Mesenchymal stem cell (in vitro differentiated cells and primary cell): ENCODE results near the gene ADAP1.
"Not testable (repeated sequence)": the region's sequence is repeated elsewhere in the genome, so short reads cannot be mapped to it uniquely, and the experiment has no call there.

Experiments
- DNase-seq: peaks from one replicate; pipeline ENCODE4 v3.0.0-alpha.2; 2013
- H2AFZ ChIP-seq: one replicate; pipeline ENCODE4 v1.6.1; 2013; ENCODE audit warnings: low read depth, mild to moderate bottlenecking, control low read depth, inconsistent platforms, low read length, moderate library complexity
- H2AK5ac ChIP-seq: 2 replicates; pipeline ENCODE4 v1.6.1; 2013; ENCODE audit warnings: low read length, moderate library complexity, mild to moderate bottlenecking, inconsistent platforms; ENCODE audit not compliant: severe bottlenecking
- H2BK120ac ChIP-seq: one replicate; pipeline ENCODE4 v1.6.1; 2013; ENCODE audit warnings: low read depth, mild to moderate bottlenecking, inconsistent platforms, low read length, moderate library complexity
- H2BK12ac ChIP-seq, 2 experiments: one replicate each; pipeline ENCODE4 v1.6.1; 2013; ENCODE audit warnings: inconsistent platforms in 2 of 2, low read length in 2 of 2, mild to moderate bottlenecking in 2 of 2, moderate library complexity in 2 of 2, control low read depth in 1 of 2
- H2BK15ac ChIP-seq: one replicate; pipeline ENCODE4 v1.6.1; 2013; ENCODE audit warnings: mild to moderate bottlenecking, low read depth, inconsistent platforms; ENCODE audit not compliant: poor library complexity, severe bottlenecking
- H2BK5ac ChIP-seq: 2 replicates; pipeline ENCODE4 v1.6.1; 2013; ENCODE audit warnings: low read depth, mild to moderate bottlenecking, low read length, control low read depth, inconsistent platforms; ENCODE audit not compliant: poor library complexity, severe bottlenecking
- H3K14ac ChIP-seq, 2 experiments: one replicate each; pipeline ENCODE4 v1.6.1; 2013; ENCODE audit warnings: inconsistent platforms in 2 of 2, low read length in 2 of 2, control low read depth in 1 of 2, mild to moderate bottlenecking in 1 of 2, moderate library complexity in 1 of 2
- H3K18ac ChIP-seq, 2 experiments: one replicate each; pipeline ENCODE4 v1.6.1; 2013; ENCODE audit warnings: inconsistent platforms in 2 of 2, low read length in 2 of 2, control low read depth in 1 of 2, low read depth in 1 of 2, mild to moderate bottlenecking in 1 of 2
- H3K23ac ChIP-seq, 2 experiments: one replicate each; pipeline ENCODE4 v1.6.1; 2013; ENCODE audit warnings: inconsistent platforms in 2 of 2, low read length in 2 of 2, mild to moderate bottlenecking in 2 of 2, moderate library complexity in 2 of 2, control low read depth in 1 of 2
- H3K27ac ChIP-seq: 2 replicates; pipeline ENCODE4 v1.5.1; 2013; ENCODE audit warnings: mild to moderate bottlenecking, moderate library complexity, low read length, control low read depth, inconsistent platforms; ENCODE audit not compliant: poor library complexity, severe bottlenecking
- H3K27me3 ChIP-seq, 2 experiments: 2 replicates each; pipeline versions ENCODE4 v1.6.1 to v1.7.0; 2013; ENCODE audit warnings: low read length in 2 of 2, mild to moderate bottlenecking in 2 of 2, moderate library complexity in 2 of 2, control low read depth in 1 of 2, inconsistent platforms in 1 of 2; ENCODE audit not compliant: control insufficient read depth in 1 of 2, insufficient read depth in 1 of 2
- H3K36me3 ChIP-seq, 2 experiments: 2 replicates each; pipeline versions ENCODE4 v1.6.1 to v1.7.0; 2013; ENCODE audit warnings: low read length in 2 of 2, control low read depth in 1 of 2, inconsistent platforms in 1 of 2, low read depth in 1 of 2, mild to moderate bottlenecking in 1 of 2; ENCODE audit not compliant: insufficient read depth in 2 of 2, control insufficient read depth in 1 of 2
- H3K4ac ChIP-seq, 2 experiments: one replicate each; pipeline ENCODE4 v1.6.1; 2013; ENCODE audit warnings: inconsistent platforms in 2 of 2, low read length in 2 of 2, mild to moderate bottlenecking in 2 of 2, moderate library complexity in 2 of 2, control low read depth in 1 of 2, low read depth in 1 of 2
- H3K4me1 ChIP-seq: 2 replicates; pipeline ENCODE4 v1.6.1; 2013; ENCODE audit warnings: low read depth, low read length, control low read depth; ENCODE audit not compliant: control insufficient read depth, insufficient read depth
- H3K4me2 ChIP-seq: 2 replicates; pipeline ENCODE4 v1.6.1; 2013; ENCODE audit warnings: low read length, mild to moderate bottlenecking, inconsistent platforms; ENCODE audit not compliant: poor library complexity, severe bottlenecking
- H3K4me3 ChIP-seq, 2 experiments: 2 replicates each; pipeline versions ENCODE4 v1.5.1 to v1.7.0; 2013; ENCODE audit warnings: low read length in 2 of 2, mild to moderate bottlenecking in 2 of 2, control low read depth in 1 of 2, low read depth in 1 of 2; ENCODE audit not compliant: insufficient read depth in 1 of 2
- H3K79me1 ChIP-seq: replicated peaks from 2 replicates; pipeline ENCODE4 v1.6.1; 2013; ENCODE audit warnings: mild to moderate bottlenecking, control low read depth, low read length, inconsistent platforms; ENCODE audit not compliant: poor library complexity, severe bottlenecking
- H3K9ac ChIP-seq: 2 replicates; pipeline ENCODE4 v1.7.0; 2013; ENCODE audit warnings: mild to moderate bottlenecking, low read length, moderate library complexity
- H3K9me3 ChIP-seq: 2 replicates; pipeline ENCODE4 v1.7.0; 2013; ENCODE audit warnings: mild to moderate bottlenecking, low read length; ENCODE audit not compliant: control insufficient read depth
- H4K8ac ChIP-seq: one replicate; pipeline ENCODE4 v1.6.1; 2013; ENCODE audit warnings: inconsistent platforms, mild to moderate bottlenecking, low read length, moderate library complexity
- H4K91ac ChIP-seq: one replicate; pipeline ENCODE4 v1.6.1; 2013; ENCODE audit warnings: mild to moderate bottlenecking, low read length, inconsistent platforms
- WGBS: methylation state at CpG from one replicate; pipeline ENCODE4 v1.1.7; 2013; ENCODE audit warnings: mixed read lengths; 5-methylcytosine and 5-hydroxymethylcytosine counted together

ADAP1 gene

DNA sequence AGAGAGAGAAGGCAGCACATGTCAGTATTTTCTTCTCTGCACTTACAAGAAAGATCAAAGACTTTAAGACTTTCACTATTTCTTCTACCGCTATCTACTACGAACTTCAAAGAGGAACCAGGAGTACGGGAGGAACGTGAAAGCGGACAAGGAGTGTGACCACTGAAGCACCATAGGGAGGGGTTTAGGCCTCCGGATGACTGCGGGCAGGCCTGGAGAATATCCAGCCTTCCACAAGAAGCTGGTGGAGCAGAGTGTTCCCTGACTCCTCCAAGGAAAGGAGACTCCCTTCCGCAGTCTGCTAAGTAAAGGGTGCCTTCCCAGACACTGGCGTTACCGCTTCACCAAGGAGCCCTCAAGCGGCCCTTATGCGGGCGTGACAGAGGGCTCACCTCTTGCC, 6.5 kb upstream of the ADAP1 start:
- not testable (repeated sequence) for H2BK12ac ChIP-seq, H3K9ac ChIP-seq, H3K14ac ChIP-seq, H2AFZ ChIP-seq, H3K9me3 ChIP-seq, H3K79me1 ChIP-seq, H2BK15ac ChIP-seq, H3K36me3 ChIP-seq, H2BK5ac ChIP-seq, H3K18ac ChIP-seq, H3K23ac ChIP-seq, H4K8ac ChIP-seq, H3K27ac ChIP-seq, H2AK5ac ChIP-seq, H2BK120ac ChIP-seq, H3K4me2 ChIP-seq, H3K4me3 ChIP-seq, H3K4ac ChIP-seq, H4K91ac ChIP-seq, DNase-seq
- WGBS, result 67% methylated on average over 10 of the region's 13 CpGs
- Histone ChIP-seq H3K27me3 (peaks cover 30 to 71% of the 10 kb centered on the region in 2 experiments), H3K4me1 (peaks cover 22% of the 10 kb centered on the region)

DNA sequence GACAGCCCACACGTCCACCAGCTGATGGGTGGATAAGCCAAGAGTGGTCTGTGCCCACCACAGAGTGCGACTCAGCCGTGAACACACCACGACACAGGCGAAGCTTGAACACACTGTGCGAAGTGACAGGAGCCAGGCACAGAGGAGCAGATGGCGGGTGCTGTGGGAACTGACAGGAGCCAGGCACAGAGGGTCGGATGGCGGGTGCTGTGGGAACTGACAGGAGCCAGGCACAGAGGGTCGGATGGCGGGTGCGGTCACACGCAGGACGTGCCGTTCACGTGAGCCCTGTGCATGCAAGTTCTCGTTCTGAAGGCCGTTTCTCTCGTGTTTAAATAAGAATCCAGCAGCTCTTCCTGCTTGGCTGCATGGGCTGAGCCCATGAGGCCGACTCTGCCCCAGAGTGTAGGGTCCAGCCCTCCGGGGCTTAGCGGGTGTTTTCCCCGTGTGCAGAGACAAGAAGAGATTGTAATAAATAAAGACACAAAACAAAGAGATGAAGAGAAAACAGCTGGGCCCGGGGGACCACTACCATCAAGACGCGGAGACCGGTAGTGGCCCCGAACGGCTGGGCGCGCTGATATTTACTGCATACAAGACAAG, 5.9 kb upstream of the ADAP1 start:
- Histone ChIP-seq H4K8ac (no peak overlapping the region), H3K9ac (no peak overlapping the region), H3K23ac (no peak overlapping the region), H3K9me3 (no peaks in the 10 kb centered on the region), H3K4me2 (no peak overlapping the region), H2AFZ (no peak overlapping the region), H3K27me3 (peaks cover 35 to 77% of the 10 kb centered on the region in 2 experiments), H3K4me1 (peaks cover 20% of the 10 kb centered on the region), H3K14ac (no peak overlapping the region), H3K79me1 (peaks cover 3% of the 10 kb centered on the region), H4K91ac (no peak overlapping the region), H2BK120ac (no peak overlapping the region), H2BK12ac (no peak overlapping the region), H3K4ac (no peak overlapping the region), H2AK5ac (no peak overlapping the region), H3K4me3 (no peak overlapping the region), H2BK15ac (no peak overlapping the region), H3K18ac (no peak overlapping the region), H2BK5ac (no peak overlapping the region), H3K36me3 (peaks cover 0 to 7% of the 10 kb centered on the region in 2 experiments), H3K27ac (no peak overlapping the region)
- 82% methylated on average over 31 of the region's 31 CpGs for WGBS
- no peak for DNase-seq

DNA sequence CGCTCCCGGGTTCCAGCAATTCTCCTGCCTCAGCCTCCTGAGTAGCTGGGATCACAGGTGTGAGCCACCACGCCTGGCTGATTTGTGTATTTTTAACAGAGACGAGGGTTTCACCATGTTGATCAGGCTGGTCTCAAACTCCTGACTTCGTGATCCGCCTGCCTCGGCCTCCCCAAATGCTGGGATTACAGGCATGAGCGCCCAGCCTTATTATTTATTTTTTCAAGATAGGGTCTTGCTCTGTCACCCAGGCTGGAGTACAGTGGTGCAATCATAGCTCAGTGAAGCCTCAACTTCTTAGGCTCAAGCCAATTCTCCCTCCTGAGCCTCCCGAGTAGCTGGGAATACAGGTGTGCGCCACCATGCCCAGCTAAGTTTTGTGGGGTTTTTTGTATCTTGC, 5.3 kb upstream of the ADAP1 start:
- H3K79me1 ChIP-seq, H3K4ac ChIP-seq, H3K14ac ChIP-seq, H2BK12ac ChIP-seq, DNase-seq, H3K18ac ChIP-seq, H3K4me2 ChIP-seq, H2BK120ac ChIP-seq, H2BK5ac ChIP-seq, H3K9ac ChIP-seq, H3K27ac ChIP-seq, H2AFZ ChIP-seq, H4K8ac ChIP-seq, H3K9me3 ChIP-seq, H3K4me3 ChIP-seq, H3K23ac ChIP-seq, H2AK5ac ChIP-seq, H2BK15ac ChIP-seq, H4K91ac ChIP-seq: not testable (repeated sequence)
- H3K36me3 ChIP-seq, result peaks cover 0 to 10% of the 10 kb centered on the region in 2 experiments
- H3K4me1 ChIP-seq, result peaks cover 21% of the 10 kb centered on the region
- peaks cover 41 to 84% of the 10 kb centered on the region in 2 experiments for H3K27me3 ChIP-seq
- WGBS, result 94% methylated on average over 10 of the region's 10 CpGs

DNA sequence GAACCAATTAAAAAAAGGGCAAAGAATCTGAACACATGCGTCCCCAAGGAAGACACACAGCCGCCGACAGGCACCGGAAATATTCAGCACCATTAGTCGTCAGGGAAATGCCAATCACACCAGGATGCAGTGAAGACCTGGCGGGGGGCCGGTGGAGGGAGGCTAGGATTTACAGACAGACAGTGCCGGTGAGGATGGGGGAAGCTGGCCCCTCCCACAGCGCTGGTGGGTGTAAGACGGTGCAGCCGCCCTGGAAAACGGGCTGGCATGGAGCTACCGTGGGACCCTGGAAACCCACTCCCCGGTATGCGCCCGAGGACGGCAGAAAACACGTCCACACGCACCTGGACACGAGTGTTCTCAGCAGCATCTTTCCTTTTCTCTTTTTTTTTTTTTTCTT, 4.8 kb upstream of the ADAP1 start:
- no peak overlapping the region for H3K18ac ChIP-seq
- no peaks in the 10 kb centered on the region for H3K9me3 ChIP-seq
- H3K4me1 ChIP-seq, result peaks cover 19% of the 10 kb centered on the region
- no peak overlapping the region for H3K27ac ChIP-seq
- DNase-seq, result no peak
- no peak overlapping the region for H3K4me2 ChIP-seq
- no peak overlapping the region for H3K9ac ChIP-seq
- no peak overlapping the region for H2BK15ac ChIP-seq
- H3K4me3 ChIP-seq, result no peak overlapping the region
- no peak overlapping the region for H2AK5ac ChIP-seq
- H3K23ac ChIP-seq, result no peak overlapping the region
- no peak overlapping the region for H4K8ac ChIP-seq
- no peaks in the 10 kb centered on the region for H3K79me1 ChIP-seq
- 66% methylated on average over 20 of the region's 20 CpGs for WGBS
- peaks cover 42 to 84% of the 10 kb centered on the region in 2 experiments for H3K27me3 ChIP-seq
- H3K14ac ChIP-seq, result no peak overlapping the region
- H3K36me3 ChIP-seq, result peaks cover 0 to 11% of the 10 kb centered on the region in 2 experiments
- H2BK5ac ChIP-seq, result no peak overlapping the region
- H2BK12ac ChIP-seq, result no peak overlapping the region
- no peak overlapping the region for H2AFZ ChIP-seq
- no peak overlapping the region for H2BK120ac ChIP-seq
- H4K91ac ChIP-seq, result no peak overlapping the region
- no peak overlapping the region for H3K4ac ChIP-seq
